ENCODE data around the gene SFTPB. TPM values are rescaled to one million over a fixed set of nuclear protein-coding genes. Genes with fewer than 3 reads are reported as not detected.
"Not testable (repeated sequence)": the region's sequence is repeated elsewhere in the genome, so short reads cannot be mapped to it uniquely, and the experiment has no call there.

Gene SFTPB
- total RNA-seq, 1 experiment from 2014 or later: not detected

DNA sequence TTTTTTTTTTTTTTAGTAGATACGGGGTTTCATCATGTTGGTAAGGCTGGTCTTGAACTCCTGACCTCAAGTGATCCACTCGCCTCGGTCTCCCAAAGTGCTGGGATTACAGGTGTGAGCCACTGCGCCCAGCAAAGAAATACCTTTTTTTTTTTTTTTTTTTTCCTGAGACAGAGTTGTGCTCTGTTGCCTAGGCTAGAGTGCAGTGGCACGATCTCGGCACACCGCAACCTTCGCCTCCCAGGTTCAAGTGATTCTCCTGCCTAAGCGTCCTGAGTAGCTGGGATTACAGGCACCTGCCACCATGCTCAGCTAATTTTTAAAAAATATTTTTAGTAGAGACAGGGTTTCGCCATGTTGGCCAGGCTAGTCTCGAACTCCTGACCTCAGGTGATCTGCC is 7.7 kb downstream of the SFTPB start:
- not testable (repeated sequence) for DNase-seq (ENCODE audit: low read depth)

DNA sequence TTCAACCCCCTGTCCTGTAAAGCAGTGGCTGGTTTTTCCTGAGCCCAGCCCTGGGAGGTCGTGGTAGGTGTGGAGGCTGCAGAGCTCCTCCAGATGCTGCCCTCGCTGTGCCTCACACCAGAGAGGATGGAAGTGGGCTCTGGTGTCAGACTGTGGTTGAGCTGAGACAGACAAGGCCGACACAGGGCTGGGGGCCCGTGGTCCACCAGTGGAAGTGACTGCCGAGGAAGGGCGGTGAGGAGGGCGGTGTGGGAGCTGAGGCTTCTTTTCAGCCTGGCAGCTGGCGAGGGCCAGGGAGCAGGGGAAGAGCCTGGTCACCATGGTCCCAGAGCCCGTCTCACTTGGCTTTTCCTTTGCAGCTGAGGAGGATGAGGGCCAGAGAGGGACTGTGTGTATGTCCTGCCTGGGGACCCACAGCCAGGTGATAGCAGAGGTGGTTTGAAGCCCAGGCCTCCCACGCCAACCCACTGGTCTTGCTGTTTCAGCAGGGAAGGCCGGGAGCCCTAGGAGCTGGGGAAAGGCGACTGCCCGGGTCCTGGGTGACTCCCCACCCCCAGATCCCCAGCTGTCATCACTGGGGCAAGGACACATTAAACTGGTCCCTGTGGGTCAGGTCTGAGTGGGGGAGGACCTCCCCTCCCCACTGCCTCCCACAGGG is 8.5 kb downstream of the SFTPB start:
- no peak for DNase-seq (ENCODE audit: low read depth)

DNA sequence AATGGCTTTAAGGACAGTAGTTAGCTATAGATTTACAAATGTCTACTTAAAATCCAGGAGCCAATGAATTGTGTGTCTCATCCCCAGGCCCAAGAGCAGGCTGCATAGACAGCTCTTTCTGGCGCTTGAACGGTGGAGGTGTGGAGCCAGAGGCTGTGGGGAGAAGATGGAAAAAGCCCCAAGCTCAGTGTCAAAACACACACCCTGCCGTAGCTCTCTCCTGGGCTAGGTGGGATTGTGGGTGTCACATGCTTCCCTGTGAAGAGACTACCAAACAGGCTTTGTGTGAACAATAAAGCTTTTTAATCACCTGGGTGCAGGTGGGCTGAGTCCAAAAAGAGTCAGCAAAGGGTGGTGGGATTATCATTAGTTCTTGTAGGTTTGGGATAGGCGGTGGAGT is 10.6 kb downstream of the SFTPB start:
- DNase-seq (ENCODE audit: low read depth): not testable (repeated sequence)

DNA sequence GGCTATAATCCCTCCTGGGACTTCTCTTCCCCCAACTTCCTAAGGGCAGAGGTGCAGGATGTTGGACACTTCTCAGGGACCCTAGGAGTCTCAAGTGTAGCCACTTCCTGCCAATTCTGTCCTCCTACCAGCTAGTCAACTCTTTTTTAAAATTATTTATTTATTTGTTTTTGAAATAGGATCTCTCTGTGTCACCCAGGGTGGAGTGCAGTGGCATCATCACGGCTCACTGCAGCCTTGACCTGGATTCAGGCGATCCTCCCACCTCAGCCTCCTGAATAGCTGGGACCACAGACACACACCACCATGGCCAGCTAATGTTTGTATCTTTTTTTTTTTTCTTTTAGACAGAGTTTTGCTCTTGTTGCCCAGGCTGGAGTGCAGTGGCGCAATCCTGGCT is 11.5 kb downstream of the SFTPB start:
- no peak for DNase-seq (ENCODE audit: low read depth)

DNA sequence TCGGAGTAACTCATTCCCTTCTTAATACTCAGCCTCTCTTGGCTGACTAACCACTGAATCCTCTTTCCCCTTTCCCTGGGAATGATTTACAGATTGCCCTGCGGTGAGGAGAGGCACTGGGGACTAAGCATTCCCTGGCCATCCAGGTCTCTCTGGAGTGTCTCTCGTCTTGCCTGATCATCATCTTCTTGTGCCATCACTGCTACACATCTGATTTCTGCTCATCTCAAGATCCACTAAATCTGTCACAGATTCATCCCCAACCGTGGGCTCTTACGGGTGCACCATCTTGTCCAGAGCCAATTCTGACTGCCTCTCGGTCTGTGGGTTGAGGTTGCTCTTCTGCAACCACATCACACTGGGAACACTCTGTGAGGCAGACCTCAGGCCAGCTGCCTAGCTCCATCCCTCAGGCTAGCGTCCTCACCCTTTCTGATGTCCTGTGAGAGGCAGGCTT is 12.0 kb downstream of the SFTPB start:
- no peak for DNase-seq (ENCODE audit: low read depth)

DNA sequence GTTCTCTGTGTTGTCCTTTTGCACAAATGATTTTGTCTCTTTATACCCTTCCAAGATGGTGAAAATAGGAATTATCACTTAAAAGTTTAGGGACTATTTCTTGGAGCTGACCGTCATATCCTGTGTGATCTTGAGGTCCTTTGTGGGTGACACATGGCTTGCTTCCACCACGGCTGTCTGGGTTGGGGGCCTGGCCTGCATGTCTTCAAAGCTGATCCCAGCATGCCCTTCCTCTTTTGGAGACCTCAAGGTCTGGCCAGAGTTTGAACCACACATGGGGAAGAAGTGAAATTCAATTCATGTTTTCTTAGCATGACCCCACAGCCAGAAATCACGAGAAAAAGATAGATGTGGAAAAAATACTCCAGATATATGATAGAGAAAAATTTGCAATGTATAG is 14.0 kb downstream of the SFTPB start:
- no peak for DNase-seq (ENCODE audit: low read depth)

DNA sequence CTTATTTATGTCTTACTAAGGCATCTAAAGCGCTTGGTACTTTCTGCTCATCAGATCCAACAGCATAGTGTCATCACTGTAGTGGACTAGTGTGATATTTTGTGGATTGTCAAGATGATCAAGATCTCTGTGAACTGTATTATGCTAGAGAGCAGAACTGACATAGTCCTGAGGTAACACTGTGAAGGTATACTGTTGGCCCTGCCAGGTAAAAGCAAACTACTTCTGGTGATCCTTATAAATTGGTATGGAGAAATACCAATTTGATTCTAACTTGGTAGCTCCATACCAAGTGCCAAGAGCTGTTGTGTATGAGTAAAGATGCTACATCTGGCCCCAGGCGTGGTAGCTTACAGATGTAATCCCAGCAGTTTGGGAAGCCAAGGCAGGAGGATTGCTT is 15.9 kb downstream of the SFTPB start:
- DNase-seq (ENCODE audit: low read depth): no peak

DNA sequence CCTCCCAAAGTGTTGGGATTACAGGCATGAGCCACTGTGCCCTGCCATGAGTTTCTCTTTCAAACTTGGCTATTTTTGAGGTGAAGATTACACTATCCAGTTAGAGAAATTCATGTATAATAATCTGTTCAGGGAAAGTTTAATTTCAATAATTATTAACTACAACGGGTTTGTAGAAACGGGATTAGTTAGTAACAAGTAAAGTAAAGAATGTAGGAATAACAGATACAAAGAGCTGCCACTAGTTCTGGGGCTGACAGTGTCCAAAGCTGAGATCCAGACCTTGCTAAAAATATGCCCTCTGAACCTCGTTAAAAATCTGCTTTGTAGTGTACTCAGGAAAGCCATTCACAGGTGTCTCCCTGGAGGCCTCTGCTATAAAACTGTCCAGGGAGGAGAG is 16.9 kb downstream of the SFTPB start:
- DNase-seq (ENCODE audit: low read depth): no peak

DNA sequence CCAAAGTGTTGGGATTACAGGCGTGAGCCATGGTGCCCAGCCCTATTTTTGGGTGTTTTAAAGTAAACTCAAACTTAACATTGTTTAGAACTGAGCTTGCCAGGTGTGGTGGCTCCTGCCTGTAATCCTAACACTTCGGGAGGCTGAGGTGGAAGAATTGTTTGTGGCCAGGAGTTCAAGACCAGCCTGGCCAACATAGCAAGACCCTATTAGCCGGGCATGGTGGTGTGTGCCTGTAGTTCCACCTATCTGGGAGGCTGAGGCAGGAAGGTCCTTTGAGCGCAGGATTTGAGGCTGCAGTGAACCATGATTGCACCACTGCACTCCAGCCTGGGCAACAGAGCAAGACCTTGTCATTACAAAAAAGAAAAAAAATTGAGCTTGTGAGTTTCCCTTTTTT is 17.5 kb downstream of the SFTPB start:
- no peak for DNase-seq (ENCODE audit: low read depth)

DNA sequence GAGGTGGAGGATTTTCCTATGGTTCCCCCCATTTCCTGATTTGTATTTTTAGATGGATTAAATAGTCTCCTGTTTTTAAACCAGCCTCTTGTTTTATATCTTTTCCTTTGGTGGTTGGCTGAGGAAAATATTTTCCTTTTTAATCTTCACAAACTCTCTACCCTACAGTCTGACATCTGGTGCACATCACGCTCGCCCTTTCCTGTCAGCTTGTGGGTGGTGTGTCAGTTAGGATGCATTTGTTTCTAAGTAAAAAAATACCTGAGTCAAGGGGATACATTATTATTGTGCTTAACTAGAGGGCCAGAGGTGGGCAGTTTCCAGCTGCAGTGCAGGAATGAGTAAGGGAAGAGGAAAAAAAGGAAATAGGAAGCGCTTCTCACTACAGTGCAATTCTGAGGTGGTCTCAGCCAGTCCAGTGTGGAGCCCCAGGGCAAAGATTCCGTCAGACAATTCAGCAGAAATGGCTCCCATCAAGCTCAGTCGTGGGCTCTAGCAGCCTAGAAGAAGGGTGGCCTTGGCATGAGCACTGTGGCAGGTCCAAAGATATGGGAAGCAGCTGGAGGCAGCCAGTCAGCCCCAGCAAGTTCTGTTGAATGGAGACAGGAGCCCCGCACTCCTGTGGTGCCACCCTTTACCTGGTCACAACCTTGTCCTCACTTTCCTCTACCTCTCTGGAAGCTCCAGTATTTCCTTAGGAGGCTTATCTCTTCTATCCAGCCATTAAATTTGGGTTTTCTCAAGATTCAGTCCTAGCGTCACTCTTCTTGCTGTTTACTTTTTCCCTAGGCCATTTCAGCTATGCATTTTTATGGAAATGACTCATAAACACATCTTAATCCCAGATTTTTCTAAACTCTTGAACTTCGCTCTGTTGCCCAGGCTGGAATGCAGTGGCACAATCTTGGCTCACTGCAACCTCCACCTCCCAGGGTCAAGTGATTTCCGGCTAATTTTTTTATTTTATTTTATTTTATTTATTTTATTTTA is 18.5 kb downstream of the SFTPB start:
- no peak for DNase-seq (ENCODE audit: low read depth)

DNA sequence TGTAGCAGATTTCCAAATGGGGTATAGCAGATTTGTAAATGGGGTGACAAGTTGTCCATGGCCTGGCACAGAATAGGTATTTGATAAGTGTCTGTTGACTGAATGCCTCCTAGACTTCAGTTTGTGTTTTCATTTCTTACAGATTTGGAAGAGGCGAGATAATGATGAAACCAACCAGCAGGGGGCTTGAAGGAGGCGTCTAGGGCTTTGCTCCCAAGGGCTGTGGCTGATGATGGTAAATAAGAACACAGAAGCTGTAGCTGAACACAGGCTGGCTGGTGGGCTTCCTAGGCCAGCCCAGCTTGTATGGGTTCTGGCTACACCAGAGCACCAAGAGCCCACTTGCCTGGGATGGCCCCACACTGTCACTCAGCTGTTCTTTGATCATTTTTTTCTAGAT is 19.4 kb downstream of the SFTPB start:
- DNase-seq (ENCODE audit: low read depth): peak; percentile 28

DNA sequence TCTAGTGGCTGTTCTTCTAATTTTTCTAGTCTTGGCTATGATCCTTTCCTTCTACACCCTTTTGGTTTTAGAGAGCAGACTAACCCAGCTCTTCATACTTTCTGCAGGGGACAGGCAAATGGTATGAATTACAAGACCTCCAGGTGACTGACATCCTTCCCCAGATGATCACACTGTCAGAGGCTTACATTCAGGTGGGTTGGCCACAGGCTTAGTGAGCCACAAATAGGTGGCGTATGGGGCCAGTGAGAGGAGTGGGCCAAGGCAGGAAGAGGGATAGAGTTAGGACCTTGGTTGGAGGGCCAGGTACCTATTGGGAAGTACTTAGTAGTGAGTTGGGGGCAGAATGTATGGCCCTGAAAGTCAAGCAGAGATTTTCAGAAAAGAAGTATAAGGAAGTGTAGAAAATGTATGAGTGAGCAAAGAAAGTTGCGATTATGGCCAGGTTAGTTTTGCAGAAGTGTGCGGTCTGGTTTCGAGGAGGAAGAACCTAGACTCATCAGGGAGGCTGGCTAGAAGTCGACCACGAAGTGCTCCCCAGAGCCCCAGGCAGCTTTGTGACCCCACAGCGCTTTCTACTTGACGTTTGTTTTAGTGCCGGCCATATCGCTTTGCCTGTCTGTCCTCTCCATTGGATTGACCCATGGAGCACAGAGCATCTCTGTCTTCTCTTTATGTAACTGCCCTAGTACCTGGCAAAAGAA is 20.0 kb downstream of the SFTPB start:
- no peak for DNase-seq (ENCODE audit: low read depth)

DNA sequence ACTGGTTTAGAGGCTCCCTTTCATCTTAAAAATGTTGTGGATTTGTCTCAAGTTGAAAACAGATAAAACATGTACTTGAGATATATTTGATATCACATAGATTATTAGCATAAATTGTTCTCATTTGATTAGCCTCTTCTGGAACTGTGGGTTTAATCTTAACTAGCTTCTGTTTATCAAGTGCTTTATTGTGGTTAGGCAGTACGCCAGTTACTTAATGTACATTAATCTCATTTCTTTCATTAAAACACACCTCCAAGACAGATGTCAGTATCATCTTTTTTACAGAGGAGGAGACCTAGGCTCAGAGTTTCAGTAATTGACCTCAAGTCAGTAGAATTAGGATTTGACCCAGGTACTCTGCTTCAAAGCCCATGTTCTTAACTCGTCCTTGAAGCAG is 21.8 kb downstream of the SFTPB start:
- no peak for DNase-seq (ENCODE audit: low read depth)

DNA sequence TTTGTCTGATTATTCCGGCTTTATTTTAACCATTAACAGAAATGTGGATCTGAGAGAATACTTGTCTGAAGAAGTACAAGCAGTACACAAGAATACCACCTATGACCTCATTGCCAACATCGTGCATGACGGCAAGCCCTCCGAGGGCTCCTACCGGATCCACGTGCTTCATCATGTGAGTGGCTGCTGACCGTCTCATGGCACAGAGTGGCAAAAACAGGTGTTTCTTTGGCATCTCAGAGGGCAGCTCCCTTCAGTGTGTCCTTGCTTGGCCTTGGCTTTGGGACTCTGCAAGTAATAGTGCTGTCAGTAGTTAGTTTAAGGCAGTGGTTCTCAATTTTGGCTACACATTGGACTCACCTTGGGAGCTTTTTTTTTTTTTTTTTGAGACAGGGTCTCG is 23.1 kb downstream of the SFTPB start:
- no peak for DNase-seq (ENCODE audit: low read depth)

DNA sequence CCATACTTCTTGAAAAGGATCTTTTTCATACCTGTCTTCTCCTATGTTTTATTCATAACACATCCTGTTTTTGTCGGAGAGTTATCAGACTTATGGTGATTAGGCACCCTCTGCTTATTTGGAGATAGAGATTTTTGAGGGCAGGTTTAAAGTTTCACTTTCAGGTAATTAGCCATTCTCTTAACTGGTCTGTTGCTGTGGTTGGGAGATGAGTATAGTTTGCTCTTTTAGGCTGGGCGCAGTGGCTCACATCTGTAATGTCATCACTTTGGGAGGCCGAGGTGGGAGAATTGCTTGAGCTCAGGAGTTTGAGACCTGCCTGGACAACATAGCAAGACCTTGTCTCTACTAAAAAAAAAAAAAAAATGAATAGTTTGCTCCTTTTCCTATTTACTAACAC is 25.3 kb downstream of the SFTPB start:
- no peak for DNase-seq (ENCODE audit: low read depth)

DNA sequence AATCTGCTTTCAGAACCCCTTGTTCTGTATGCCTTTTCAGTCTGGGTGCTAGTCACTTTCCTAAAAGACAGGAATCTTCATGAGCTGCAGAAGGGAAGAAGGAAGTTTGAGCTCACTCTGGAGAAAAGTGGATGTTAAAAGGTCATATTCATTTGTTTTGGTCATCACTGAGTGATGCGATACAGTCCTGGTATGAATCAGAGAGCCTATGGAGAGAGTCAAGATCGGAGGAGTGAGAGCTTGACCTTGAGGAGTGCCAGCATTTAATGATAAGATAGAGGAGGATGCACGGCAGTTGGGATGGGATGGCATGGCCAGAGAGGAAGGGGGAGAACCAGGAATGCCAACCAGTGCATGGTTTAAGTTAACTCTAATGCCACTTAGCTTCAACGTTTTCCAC is 32.4 kb downstream of the SFTPB start:
- no peak for DNase-seq (ENCODE audit: low read depth)

DNA sequence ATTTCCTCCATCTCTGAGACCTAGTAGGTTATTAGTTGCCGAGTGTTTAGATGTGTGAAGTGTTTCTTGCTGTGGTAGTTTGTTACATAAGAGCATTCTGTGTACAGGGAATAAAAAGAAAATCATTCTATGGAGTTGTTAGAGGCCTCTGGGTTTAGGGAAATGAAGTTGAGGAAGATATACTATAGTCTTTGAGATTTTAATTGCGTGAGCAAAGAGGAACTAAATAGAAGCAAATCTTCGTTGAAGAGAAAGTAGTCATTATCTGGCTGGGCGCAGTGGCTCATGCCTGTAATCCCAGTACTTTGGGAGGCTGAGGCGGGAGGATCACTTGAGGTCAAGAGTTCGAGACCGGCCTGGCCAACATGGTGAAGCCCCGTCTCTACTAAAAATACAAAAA is 33.0 kb downstream of the SFTPB start:
- no peak for DNase-seq (ENCODE audit: low read depth)

DNA sequence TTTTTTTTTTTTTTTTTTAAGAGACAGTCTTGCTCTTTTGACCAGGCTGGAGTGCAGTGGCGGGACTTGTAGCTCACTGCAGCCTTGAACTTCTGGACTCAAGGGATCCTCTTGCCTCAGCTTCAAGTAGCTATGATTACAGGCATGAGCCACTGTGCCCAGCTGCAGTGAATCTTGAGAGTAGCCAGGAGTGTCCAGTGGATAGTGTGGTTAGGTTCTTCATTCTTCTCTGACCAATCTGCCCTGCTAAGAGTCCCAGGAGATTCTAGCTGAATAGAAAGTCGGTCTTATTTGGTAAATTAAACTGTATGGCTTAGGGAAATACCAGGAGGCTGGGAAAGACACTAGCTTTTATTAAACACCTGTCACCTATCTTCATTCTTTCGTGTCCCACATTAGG is 36.7 kb downstream of the SFTPB start:
- no peak for DNase-seq (ENCODE audit: low read depth)

DNA sequence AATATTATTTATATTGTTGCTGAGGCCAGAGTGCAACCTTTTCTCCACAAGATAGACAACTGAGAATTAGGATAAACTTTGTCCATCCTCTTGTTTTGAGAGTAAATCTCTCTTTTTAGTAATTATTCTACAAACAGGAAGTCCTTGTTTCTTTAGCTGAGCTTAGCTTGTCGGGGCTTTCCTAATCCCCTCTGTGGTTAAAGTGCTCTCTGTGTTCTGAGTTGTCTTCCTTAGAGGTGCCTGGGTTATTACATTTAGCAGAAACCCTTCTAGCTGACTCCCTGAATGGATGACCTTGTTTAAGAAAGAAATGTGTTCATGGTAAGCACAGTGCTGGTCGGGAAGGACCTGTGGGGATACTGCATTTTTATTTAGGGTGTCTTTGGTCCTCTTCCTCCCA is 39.3 kb downstream of the SFTPB start:
- no peak for DNase-seq (ENCODE audit: low read depth)

DNA sequence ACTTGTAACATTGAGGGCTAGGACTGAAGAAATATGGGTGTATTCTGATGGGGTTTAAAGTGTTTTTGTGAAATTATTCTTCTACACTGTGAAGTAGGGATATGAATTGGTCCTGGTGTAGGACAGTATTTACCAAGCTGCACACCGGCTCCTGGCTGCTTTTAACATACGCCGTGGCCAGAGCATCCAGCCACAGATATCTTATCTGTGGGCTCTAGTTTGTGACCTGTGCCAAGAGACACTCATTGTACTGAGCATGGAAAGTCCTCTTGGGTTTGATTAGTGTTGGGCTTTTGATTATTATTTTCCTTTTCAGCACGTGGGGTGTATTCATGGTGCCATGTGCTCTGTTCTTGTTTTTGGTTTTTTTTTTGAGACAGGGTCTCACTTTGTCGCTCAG is 44.0 kb downstream of the SFTPB start:
- no peak for DNase-seq (ENCODE audit: low read depth)

DNA sequence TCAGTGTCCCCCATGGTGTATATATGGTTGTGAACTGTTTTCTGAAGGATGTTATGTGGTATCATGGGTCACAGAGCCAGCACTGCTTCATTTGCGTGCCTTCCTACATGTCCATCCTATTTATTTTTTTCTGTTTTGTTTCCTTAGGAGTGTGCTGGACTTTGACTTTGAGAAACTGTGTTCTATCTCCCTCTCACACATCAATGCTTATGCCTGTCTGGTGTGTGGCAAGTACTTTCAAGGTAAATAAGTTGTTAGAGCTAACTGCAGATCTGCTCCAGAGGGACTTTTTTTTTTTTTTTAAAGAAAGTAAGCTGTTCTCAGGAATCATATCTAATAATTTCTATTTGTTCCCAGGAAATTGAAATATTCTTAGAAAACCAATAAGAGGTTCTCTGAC is 46.7 kb downstream of the SFTPB start:
- no peak for DNase-seq (ENCODE audit: low read depth)

DNA sequence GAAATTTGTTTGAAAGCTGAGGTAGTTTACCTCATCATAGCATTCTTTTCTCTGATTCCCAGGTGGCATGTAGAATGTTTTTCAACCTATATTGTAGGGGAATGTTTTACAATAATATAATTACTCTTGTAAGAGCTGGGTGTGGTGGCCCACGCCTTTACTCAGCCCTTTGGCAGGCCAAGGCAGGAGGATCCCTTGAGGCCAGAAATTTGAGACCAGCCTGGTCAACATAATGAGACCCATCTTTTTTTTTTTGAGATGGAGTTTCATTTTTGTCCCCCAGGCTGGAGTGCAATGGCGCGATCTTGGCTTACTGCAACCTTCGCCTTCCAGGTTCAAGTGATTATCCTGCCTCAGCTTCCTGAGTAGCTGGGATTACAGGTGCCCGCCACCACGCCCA is 48.4 kb downstream of the SFTPB start:
- DNase-seq (ENCODE audit: low read depth): no peak
